MM.1S (cell line): ENCODE results near the gene YAF2.

Experiments used
- EZH2 ChIP-seq: fragments of 300-600 bp; sonication (generic); optimal IDR thresholded peaks from 2 replicates; pipeline ENCODE3; 2017; ENCODE audit warnings: low read depth, mild to moderate bottlenecking, antibody characterized with exemption, low read length, mixed read lengths
- EZH2phosphoT487 ChIP-seq: fragments of 300-600 bp; sonication (generic); IDR thresholded peaks from 2 replicates; pipeline ENCODE4 v1.6.1; 2018; ENCODE audit warnings: antibody characterized with exemption, low read length
- TF ChIP-seq, protein P1 (sequence below): fragments of 300-600 bp; sonication (generic); IDR thresholded peaks from 2 replicates; pipeline ENCODE4 v1.5.1; 2016; ENCODE audit warnings: antibody characterized with exemption, low read length, mixed read lengths

GRCh38 chr12:42237052-42237852 is 796 bp downstream of the YAF2 start:
- TF ChIP-seq, protein P1, sequence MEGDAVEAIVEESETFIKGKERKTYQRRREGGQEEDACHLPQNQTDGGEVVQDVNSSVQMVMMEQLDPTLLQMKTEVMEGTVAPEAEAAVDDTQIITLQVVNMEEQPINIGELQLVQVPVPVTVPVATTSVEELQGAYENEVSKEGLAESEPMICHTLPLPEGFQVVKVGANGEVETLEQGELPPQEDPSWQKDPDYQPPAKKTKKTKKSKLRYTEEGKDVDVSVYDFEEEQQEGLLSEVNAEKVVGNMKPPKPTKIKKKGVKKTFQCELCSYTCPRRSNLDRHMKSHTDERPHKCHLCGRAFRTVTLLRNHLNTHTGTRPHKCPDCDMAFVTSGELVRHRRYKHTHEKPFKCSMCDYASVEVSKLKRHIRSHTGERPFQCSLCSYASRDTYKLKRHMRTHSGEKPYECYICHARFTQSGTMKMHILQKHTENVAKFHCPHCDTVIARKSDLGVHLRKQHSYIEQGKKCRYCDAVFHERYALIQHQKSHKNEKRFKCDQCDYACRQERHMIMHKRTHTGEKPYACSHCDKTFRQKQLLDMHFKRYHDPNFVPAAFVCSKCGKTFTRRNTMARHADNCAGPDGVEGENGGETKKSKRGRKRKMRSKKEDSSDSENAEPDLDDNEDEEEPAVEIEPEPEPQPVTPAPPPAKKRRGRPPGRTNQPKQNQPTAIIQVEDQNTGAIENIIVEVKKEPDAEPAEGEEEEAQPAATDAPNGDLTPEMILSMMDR, result peak; percentile 53
- no peak for TF ChIP-seq EZH2
- TF ChIP-seq EZH2phosphoT487, result no peak
